Fibroblast of pulmonary artery (primary cell): ENCODE data around the gene CDH23.

Experiments used
- DNase-seq: peaks from one replicate; pipeline ENCODE4 v3.0.0-alpha.2; 2010; ENCODE audit warnings: low read depth
- H3K4me3 ChIP-seq: replicated peaks from 2 replicates; pipeline ENCODE4 v1.5.1; 2011; ENCODE audit warnings: low read depth, mild to moderate bottlenecking, control low read depth, low read length, moderate library complexity
- TF ChIP-seq, protein P1 (sequence below): IDR thresholded peaks from 2 replicates; pipeline ENCODE4 v1.5.1; 2011; ENCODE audit warnings: mild to moderate bottlenecking, control low read depth, low read length, inconsistent platforms; ENCODE audit errors: missing control alignments

The CDH23 gene

DNA sequence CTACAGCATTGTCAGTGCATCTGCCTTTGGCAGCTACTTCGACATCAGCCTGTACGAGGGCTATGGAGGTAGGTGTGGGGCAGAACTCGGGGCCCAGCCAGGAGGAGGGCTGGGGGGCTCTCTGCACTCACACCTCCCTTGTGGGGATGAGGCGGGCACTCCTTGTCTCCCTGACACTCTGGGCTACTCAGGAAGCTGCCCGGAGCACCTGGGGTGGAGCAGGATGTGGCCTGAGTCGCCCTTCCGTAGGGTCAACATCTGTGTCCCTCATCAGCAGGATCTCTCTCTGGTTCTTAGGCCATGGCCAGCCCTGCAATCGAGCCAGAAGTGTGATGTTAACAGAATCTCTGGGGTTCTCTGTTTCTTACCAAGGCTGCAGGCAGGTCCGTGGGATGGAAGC, 282.7 kb downstream of the CDH23 start:
- TF ChIP-seq, protein P1, sequence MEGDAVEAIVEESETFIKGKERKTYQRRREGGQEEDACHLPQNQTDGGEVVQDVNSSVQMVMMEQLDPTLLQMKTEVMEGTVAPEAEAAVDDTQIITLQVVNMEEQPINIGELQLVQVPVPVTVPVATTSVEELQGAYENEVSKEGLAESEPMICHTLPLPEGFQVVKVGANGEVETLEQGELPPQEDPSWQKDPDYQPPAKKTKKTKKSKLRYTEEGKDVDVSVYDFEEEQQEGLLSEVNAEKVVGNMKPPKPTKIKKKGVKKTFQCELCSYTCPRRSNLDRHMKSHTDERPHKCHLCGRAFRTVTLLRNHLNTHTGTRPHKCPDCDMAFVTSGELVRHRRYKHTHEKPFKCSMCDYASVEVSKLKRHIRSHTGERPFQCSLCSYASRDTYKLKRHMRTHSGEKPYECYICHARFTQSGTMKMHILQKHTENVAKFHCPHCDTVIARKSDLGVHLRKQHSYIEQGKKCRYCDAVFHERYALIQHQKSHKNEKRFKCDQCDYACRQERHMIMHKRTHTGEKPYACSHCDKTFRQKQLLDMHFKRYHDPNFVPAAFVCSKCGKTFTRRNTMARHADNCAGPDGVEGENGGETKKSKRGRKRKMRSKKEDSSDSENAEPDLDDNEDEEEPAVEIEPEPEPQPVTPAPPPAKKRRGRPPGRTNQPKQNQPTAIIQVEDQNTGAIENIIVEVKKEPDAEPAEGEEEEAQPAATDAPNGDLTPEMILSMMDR: no peak
- H3K4me3 ChIP-seq: no peak overlapping the region
- DNase-seq: no peak

DNA sequence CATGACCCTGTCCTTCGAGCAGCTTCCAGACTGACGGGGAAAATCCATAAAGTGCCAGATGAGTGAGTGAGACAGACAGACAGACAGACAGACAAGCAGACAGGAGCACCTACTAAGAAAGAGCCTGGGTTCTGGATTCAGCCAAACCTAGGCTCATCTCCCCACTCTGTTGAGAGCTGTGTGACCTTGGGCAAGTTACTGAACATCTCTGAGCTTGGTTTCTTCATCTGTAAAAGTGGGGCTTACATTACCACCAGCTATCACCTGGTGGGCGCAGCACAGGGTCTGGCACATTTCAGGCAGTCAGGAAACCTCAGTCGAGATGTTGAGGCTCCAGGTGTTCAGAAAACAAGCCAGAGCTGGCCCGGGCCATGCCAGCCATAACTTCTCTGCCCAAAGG, 285.3 kb downstream of the CDH23 start:
- TF ChIP-seq, protein P1: no peak
- H3K4me3 ChIP-seq: no peak overlapping the region
- DNase-seq: no peak

DNA sequence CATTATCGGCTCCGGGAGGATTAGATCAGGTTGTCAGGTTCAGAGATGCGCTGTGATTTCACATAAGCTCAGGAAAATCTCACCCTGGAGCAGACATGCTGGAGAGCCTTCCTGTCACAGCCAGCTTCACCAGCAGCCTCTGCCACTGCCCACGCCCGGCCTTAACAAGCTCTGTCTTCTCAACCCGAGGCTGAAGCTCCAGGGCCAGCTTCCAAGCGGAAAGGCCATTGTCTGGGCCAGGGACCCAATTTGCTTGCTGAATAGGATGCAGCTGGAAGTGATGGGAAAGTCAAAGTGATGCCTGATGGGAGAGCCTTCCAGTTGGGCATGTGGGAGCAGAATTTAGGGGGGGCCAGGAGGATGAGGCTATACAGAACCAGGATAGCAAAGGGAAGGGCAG, 286.6 kb downstream of the CDH23 start:
- no peak for DNase-seq
- TF ChIP-seq, protein P1: no peak
- no peak overlapping the region for H3K4me3 ChIP-seq

DNA sequence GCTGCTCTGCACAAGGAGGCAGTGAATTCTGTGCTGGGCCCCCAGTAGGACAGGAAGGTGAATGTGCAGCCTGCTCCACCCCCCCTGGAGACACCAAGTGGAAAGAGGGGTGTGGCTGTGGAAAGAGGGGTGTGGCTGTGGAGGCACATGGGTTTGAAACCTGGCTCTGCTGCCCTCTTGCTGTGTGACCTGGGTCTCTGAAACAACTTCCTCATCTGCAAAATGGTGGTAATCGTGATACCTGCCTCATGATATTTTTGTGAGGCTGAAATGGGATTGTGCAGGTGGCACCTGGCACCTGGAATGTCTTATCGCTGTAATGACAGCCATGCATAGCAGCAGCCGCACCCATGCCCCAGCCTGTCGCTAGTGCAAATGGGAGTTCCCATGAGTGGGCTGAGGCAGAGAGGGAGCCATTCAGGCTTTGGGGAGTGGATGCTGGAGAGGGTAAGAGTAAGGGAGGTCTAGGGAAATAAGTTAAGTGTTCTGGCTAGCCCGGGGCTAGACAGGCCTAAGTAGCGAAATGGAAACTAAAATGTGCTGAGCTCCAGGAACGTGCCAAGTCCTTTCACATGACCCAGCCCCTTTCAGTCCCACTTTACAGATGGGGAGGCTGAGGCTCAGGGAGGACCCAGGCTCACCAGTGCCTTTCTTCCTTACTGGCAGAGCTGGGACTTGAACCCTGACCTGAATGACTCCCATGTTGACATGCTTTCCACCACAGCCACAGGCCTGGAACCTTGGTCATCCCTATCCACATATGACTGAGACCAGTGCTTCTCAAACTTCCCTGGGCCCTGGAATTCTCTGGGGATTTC, 287.8 kb downstream of the CDH23 start:
- TF ChIP-seq, protein P1: no peak
- DNase-seq: no peak

DNA sequence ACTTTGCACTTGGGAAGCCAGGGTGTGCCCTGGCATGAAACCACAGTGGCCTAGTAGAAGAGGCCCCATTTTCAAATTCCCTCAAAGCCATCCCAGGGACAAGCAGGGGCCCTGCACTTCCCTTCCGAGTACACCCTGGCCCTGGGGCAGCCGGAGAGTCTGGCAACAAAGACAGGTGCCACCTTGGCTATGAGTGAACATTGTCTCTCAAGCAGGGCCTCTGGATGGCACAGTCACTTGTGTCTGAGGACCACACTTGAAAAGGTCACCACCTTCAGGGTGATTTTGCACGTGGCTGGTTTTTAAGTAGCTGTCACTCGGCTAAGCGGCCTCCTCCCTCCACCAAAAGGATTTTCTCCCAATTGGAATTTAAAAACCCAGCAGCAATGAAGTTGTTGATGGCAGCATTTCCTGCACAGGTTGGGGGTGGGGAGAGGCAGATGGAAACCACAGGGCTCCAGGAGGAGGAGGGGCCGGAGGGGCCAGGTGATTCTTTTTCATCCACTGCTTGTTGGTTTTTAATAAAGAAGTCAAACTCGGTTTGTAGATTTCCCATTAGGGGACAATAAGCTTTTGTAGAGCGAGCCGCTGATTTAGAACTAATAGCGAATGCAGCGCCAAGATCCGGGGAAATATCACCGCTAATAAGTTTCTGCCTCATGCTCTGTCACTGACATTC, 289.0 kb downstream of the CDH23 start:
- H3K4me3 ChIP-seq: no peak overlapping the region
- DNase-seq: no peak
- TF ChIP-seq, protein P1: no peak

More for the DNA sequence above, 287.8 kb downstream of the CDH23 start:
- H3K4me3 ChIP-seq: no peak overlapping the region

DNA sequence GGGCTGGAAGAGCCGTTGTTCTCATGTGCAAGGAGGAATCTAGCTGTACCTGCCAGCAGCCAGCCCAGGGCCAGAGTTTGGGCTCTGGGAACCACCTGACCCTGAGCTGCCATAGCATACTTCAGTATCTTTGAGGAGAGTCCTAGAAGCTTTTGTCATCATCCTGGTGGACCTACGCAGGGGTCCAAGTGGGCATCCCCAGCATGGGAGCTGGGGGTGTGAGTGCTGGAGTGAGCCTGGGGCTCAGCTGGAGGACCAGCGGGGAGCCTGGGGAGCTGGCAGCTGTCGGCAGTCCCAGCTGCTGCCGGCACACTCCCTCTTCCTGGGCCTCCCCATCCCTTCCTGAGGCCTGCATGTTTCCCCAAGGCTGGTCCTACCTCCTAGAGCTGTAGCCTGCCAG, 290.4 kb downstream of the CDH23 start:
- no peak overlapping the region for H3K4me3 ChIP-seq
- no peak for DNase-seq
- TF ChIP-seq, protein P1: no peak

DNA sequence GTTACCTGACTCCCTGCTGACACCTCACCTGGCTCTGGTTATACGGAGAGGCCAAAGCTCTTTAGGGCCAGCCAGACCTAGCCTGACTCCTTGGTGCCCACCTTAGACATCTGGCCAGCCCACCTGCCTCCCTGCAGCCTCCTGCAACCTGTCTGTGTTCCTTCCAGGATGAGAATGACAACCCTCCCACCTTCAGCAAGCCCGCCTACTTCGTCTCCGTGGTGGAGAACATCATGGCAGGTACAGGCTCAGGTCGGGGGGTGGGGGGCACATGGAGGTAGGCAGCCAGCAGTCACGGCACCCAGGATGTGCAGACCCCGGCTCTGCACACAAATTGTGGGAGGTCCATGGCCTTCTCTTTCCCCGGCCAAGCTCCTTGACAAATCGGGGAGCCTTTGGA, 290.8 kb downstream of the CDH23 start:
- no peak overlapping the region for H3K4me3 ChIP-seq
- TF ChIP-seq, protein P1: no peak
- DNase-seq: no peak
